Activated naive CD4-positive, alpha-beta T cell treated with anti-CD3 and anti-CD28 coated beads, Interleukin-2, amount 10 ng/mL, durations not matched to agents 7 days and 5 days (primary cell): Measurements from ENCODE around the gene KRTAP5-3.

Source experiments
- CTCF ChIA-PET: fragments of 350-600 bp; sonication (Branson Sonifier 250); formaldehyde crosslinking; loops from one replicate; lab custom pipeline; 2021; ENCODE audit warnings: antibody characterized with exemption; lab: Charles Lee
- DNase-seq: peaks from one replicate; pipeline ENCODE4 v3.0.0-alpha.2; 2020
- H3K27ac Mint-ChIP-seq: one replicate; pipeline ENCODE4 v1.8.0; 2021; ENCODE audit warnings: mild to moderate bottlenecking, moderate library complexity, mixed read lengths
- H3K27me3 Mint-ChIP-seq: one replicate; pipeline ENCODE4 v1.8.0; 2021; ENCODE audit warnings: mild to moderate bottlenecking, mixed read lengths
- H3K36me3 Mint-ChIP-seq: one replicate; pipeline ENCODE4 v1.8.0; 2021; ENCODE audit warnings: mixed read lengths
- H3K4me1 Mint-ChIP-seq: one replicate; pipeline ENCODE4 v1.8.0; 2021; ENCODE audit warnings: mixed read lengths
- H3K4me3 Mint-ChIP-seq: one replicate; pipeline ENCODE4 v1.8.0; 2021; ENCODE audit warnings: mild to moderate bottlenecking, moderate library complexity, mixed read lengths
- H3K9me3 Mint-ChIP-seq: one replicate; pipeline ENCODE4 v1.8.0; 2021; ENCODE audit warnings: mixed read lengths

Gene KRTAP5-3, protein sequence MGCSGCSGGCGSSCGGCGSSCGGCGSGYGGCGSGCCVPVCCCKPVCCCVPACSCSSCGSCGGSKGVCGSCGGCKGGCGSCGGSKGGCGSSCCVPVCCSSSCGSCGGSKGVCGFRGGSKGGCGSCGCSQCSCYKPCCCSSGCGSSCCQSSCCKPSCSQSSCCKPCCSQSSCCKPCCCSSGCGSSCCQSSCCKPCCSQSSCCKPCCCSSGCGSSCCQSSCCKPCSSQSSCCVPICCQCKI

DNA sequence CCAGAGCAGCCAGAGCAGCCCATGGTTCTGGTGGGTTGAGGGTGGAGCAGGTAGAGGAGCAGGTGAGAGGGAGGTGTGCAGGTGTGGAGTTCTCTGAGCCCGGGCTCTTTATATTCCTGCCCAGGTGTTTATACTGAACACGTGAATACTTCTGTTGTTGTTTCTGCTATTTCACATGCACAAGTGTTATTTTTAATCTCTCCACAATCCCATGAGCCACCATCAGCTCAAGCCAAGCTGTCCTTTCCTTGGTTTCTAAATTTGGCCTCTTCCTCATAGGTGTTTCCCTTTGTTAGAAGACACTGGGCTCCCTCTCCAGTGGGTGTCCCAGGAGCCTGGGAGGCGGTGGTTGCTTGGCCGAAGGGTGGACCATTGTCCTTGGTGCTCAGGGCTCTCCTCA is at the start of gene KRTAP5-3:
KRTAP5-3 (minus strand) TSS at position 101 of the 400 bp plus-strand sequence; CDS start at position 23, 78 bp downstream.
- CTCF ChIA-PET, result interaction anchor here (0.9 kb wide), 1 partner anchor 13 kb away, joined by 4 read pairs; no protein-coding TSS in a partner anchor
- no peaks in the 10 kb centered on the region for H3K36me3 Mint-ChIP-seq
- H3K27me3 Mint-ChIP-seq, result peaks cover 53% of the 10 kb centered on the region
- no peak for DNase-seq
- peaks cover 9% of the 10 kb centered on the region for H3K4me1 Mint-ChIP-seq
- H3K27ac Mint-ChIP-seq, result no peak within 1 kb of the TSS
- no peaks in the 10 kb centered on the region for H3K9me3 Mint-ChIP-seq
- no peak within 1 kb of the TSS for H3K4me3 Mint-ChIP-seq

DNA sequence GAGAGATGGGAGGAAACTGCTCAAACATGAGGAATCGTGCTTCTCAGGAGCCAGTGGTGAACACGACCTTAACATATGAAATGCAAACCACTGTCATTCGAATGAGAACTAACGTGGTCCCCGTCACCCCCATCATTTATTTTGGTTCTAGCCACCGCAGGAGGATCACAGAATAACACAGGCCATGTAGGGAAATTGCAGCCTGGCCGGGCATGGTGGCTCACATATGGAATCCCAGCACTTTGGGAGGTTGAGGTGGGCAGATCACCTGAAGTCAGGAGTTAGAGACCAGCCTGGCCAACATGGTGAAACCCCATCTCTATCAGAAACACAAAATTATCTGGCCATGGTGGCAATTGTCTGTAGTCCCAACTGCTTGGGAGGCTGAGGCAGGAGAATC is 48.4 kb upstream of the KRTAP5-3 start:
- CTCF ChIA-PET, result interaction anchor here (1.8 kb wide), 1 partner anchor 177 kb away, joined by 5 read pairs; no protein-coding TSS in a partner anchor
- Mint-ChIP-seq H3K36me3 (no peaks in the 10 kb centered on the region), H3K27me3 (peaks cover 57% of the 10 kb centered on the region), H3K9me3 (no peaks in the 10 kb centered on the region), H3K4me1 (peaks cover 19% of the 10 kb centered on the region), H3K27ac (no peak overlapping the region), H3K4me3 (no peak overlapping the region)
- DNase-seq, result no peak

DNA sequence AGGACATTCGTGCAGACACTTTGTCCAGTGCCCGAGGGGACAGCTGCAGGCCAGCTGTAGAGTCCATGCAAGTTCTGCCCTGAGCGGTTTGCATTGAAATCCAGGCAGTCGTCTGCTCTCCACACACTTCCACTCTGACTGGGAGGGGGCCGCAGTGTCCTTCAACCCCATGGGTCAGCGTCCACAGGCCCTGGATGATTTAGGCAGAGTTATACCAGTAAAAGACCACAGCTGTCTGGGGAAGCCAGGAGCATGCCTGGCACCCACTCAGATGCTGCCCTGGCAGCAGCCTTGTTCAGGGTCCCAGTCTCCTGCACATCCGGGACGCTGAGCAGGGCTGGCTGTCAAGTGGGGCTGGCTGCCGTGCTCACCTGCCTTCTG is 47.8 kb upstream of the KRTAP5-3 start:
- H3K36me3 Mint-ChIP-seq, result no peaks in the 10 kb centered on the region
- DNase-seq, result no peak
- H3K4me3 Mint-ChIP-seq, result no peak overlapping the region
- peaks cover 19% of the 10 kb centered on the region for H3K4me1 Mint-ChIP-seq
- H3K27ac Mint-ChIP-seq, result no peak overlapping the region
- peaks cover 58% of the 10 kb centered on the region for H3K27me3 Mint-ChIP-seq
- H3K9me3 Mint-ChIP-seq, result no peaks in the 10 kb centered on the region
- CTCF ChIA-PET, result interaction anchor here (1.0 to 1.8 kb wide), 2 partner anchors 27 to 177 kb away, joined by 4 to 5 read pairs; no protein-coding TSS in a partner anchor

DNA sequence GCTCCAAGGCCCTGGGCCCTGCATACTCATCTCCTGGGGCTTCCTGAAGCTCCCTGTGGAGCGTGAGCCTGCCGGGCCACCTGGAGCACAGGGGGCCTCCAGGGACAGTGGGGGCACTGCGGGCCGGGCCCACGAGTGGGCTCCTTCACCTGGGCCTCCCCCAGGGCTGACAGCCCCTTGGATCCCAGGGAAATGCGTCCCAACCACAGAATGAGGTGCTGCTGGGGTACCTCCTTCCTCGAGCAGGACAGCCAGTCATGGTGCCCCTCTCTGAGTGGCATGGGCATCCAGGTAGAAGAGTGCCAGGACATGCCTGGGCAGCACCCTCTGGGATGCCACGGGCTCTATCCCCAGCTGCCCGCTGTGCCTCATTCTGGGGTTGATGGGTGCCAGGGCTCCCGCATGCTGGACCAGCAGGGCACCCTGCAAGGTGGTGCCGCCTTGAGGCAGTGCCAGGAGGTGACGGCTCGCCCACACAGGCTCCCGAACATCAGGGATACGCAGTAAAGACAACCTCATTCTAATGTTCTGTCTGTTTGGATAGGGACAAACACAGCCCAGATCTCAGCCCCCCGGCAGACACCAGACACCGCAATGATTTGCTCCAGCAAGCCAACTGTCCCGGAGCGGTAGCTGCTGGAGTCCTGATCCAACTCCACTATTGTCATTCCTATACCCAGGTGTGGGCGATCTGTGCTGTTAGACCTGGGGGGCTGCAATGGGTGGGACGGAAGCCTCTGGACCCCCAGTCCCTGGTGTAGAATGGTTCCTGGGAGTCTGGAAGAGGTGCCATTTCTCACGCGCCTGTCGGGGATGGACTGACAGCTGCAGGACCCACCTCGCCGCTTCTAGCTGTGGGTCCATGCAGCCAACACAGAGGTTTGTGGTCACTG is 47.2 kb upstream of the KRTAP5-3 start:
- H3K27me3 Mint-ChIP-seq, result peaks cover 62% of the 10 kb centered on the region
- H3K9me3 Mint-ChIP-seq, result no peaks in the 10 kb centered on the region
- peaks cover 17% of the 10 kb centered on the region for H3K4me1 Mint-ChIP-seq
- H3K4me3 Mint-ChIP-seq, result no peak overlapping the region
- H3K27ac Mint-ChIP-seq, result no peak overlapping the region
- peak; percentile 11 for DNase-seq
- no peaks in the 10 kb centered on the region for H3K36me3 Mint-ChIP-seq
- CTCF ChIA-PET, result interaction anchor here (1.0 to 3.1 kb wide), 4 partner anchors 27 to 178 kb away, joined by 4 to 49 read pairs (median 18); partner anchors contain the start of gene SYT8

DNA sequence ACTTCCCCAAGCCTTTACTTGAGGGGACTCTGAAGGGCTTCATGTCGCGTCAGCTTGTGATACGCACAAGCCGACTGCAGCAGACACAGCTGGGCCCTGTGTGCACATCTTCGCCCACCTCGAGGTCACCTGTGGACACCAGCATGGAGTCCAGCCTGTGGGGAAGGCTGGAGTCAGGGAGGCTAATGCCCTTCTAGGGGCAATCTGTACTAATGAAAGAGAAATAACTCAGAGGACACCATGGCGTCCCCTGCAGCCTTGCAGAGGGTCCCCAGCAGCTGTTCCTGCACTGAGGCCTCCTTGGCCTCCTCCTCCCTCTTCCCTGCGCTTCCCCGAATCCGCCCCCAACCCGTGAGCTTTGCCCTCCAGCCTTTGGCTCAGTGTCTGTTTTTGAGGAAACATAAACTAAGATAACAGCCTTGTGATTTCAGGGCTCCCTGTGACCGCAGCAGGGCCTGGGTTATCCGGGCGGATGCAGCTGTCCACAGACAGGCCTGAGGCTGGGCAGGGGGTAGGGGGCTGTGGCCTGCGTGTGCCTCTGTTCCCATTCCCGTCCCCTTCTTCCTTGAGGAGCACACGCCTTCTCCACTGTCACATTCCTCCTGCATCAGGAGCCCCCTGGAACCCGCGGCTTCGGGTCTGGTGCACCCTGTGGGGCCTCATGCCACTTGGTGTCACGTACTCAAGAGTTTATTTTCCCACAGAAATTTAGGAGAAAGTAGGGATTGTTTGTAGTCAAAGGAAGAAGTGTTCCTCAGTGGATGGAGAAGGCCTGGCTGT is 46.3 kb upstream of the KRTAP5-3 start:
- no peak overlapping the region for H3K4me3 Mint-ChIP-seq
- peak; percentile 8 for DNase-seq
- no peak overlapping the region for H3K27ac Mint-ChIP-seq
- CTCF ChIA-PET, result interaction anchor here (2.9 to 3.1 kb wide), 2 partner anchors 40 to 179 kb away, joined by 30 to 49 read pairs; partner anchors contain the start of gene SYT8
- H3K9me3 Mint-ChIP-seq, result no peaks in the 10 kb centered on the region
- no peaks in the 10 kb centered on the region for H3K36me3 Mint-ChIP-seq
- H3K27me3 Mint-ChIP-seq, result peaks cover 56% of the 10 kb centered on the region
- H3K4me1 Mint-ChIP-seq, result peaks cover 9% of the 10 kb centered on the region

DNA sequence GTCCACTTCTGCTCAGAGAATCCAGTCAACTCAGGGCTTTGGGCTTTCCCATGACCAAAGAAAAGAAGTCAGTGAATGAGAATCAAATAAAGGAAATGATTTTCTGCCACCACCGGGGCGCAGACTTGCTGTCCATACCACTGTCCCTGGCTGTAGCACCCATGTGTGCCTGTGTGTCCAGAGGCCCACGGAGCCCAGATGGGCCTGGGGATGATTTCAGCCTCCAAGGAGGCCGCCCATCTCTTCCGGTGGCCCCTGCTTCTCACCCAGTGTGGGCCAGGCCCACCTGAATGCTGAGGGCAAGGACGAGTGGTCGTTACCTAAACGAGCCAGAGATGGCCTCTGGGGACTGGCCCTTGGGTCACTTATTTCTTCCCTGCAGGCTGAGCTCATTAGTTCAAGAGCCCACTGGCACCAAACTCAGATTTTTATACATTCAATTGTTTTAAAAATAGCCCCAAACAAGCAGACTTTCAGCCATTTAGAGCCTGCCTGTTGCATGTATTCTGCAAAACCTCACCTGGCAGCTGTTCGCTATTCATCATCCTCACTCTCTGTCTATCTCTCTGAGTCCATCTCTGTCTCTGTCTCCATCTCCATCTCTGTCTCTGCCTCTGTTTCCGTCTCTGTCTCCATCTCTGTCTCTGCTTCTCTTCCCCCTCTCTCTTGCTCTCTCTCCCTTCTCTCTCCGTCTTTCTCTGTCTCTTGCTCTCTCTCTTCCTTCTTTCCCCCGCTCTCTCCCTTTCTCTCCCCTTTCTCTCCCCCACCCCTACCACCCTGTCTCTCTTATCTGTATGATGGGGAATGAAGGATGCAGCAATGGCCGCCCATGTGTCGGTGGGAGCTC is 45.5 kb upstream of the KRTAP5-3 start:
- CTCF ChIA-PET, result interaction anchor here (0.6 to 3.1 kb wide), 17 partner anchors 20 to 500 kb away, joined by 3 to 49 read pairs (median 5); partner anchors contain the start of gene SYT8

DNA sequence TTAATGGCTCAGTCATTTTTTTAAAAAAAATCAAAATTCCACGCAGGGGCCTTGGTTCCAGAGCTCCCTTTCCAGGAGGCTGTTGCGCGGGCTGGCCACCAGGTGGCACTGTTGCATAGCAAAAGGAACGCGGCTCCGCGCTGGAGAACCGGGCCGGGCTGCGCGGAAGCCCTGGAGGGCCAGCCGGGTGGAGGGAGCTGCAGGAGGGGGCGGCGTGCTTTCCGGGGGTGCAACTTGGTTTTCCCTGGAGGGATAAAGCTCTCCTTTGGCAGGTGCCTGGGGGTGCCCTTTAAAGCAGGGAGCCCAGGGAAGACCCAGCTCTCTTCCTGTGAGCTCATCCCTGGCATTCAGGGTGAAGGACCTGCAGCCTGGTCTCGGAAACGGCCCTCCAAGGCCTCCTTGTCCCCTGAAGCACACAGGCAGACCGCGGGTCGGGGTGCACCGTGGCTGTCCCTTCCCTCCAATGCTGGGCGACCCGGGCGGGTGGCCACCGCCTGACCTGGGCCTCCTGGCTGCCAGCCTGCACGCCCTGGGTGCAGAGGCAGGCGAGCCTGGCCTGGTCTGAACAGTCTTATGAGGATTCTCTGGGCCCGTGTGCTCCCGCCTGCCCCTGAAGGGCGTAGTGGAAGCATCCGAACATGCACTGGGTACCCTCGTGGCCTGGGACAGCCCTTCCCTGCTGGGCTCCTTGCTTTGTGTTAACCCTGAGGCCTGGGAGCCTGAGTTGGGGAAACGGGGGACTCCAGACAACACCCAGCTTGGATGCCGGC is 44.7 kb upstream of the KRTAP5-3 start:
- H3K9me3 Mint-ChIP-seq, result no peaks in the 10 kb centered on the region
- no peak overlapping the region for H3K27ac Mint-ChIP-seq
- peaks cover 52% of the 10 kb centered on the region for H3K27me3 Mint-ChIP-seq
- peak; percentile 82 for DNase-seq
- H3K4me3 Mint-ChIP-seq, result no peak overlapping the region
- no peaks in the 10 kb centered on the region for H3K36me3 Mint-ChIP-seq
- CTCF ChIA-PET, result interaction anchor here (0.6 to 3.1 kb wide), 34 partner anchors 12 to 679 kb away, joined by 3 to 49 read pairs (median 5); partner anchors contain the start of genes LSP1 and SYT8
- no peaks in the 10 kb centered on the region for H3K4me1 Mint-ChIP-seq

More for the DNA sequence above, 45.5 kb upstream of the KRTAP5-3 start:
- Mint-ChIP-seq H3K27ac (no peak overlapping the region), H3K36me3 (no peaks in the 10 kb centered on the region), H3K27me3 (peaks cover 52% of the 10 kb centered on the region), H3K9me3 (no peaks in the 10 kb centered on the region), H3K4me3 (no peak overlapping the region), H3K4me1 (peaks cover 2% of the 10 kb centered on the region)
- DNase-seq, result peak; percentile 5

DNA sequence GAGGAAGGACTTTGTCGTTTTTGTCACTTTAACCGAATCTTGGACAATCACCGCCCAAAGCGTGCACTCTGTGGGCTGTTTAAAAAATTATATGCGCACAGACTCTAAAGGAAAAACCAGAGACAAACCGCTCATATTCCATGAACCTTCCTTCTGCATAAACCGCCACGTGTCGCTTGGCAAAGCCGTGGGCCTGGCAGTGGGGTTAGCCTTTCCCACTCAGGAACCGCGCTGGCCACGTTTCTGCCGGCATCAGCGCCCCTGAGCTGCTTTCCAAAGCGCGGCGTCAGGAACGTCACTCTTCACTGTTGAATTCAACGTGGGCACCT is 44.1 kb upstream of the KRTAP5-3 start:
- no peak for DNase-seq
- no peaks in the 10 kb centered on the region for H3K4me1 Mint-ChIP-seq
- H3K9me3 Mint-ChIP-seq, result no peaks in the 10 kb centered on the region
- H3K27me3 Mint-ChIP-seq, result peaks cover 49% of the 10 kb centered on the region
- H3K4me3 Mint-ChIP-seq, result no peak overlapping the region
- H3K27ac Mint-ChIP-seq, result no peak overlapping the region
- CTCF ChIA-PET, result interaction anchor here (0.6 to 3.1 kb wide), 32 partner anchors 12 to 678 kb away, joined by 3 to 49 read pairs (median 5); partner anchors contain the start of genes LSP1 and SYT8
- no peaks in the 10 kb centered on the region for H3K36me3 Mint-ChIP-seq

DNA sequence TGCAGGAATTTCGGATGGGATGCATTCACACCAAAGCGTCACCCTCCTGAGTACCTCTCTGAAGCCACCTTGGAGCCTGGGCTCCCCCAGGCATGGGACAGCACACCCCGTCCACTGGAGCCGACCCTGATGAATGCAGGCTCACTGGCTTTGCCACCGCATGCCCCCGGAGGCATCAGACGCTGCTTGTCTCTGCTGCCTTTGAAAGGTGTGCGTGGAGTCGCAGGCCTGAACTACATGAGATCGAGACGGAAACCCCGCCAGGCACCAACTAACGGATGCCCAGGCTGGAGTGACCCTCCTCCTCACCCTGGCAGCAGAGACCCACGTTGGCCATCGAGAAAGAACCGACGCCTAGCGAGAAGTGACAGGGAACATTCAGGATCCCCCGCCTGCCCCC is 43.8 kb upstream of the KRTAP5-3 start:
- peaks cover 45% of the 10 kb centered on the region for H3K27me3 Mint-ChIP-seq
- no peak overlapping the region for H3K27ac Mint-ChIP-seq
- H3K4me1 Mint-ChIP-seq, result no peaks in the 10 kb centered on the region
- no peaks in the 10 kb centered on the region for H3K9me3 Mint-ChIP-seq
- no peaks in the 10 kb centered on the region for H3K36me3 Mint-ChIP-seq
- CTCF ChIA-PET, result interaction anchor here (0.6 to 3.1 kb wide), 27 partner anchors 11 to 505 kb away, joined by 3 to 49 read pairs (median 6); partner anchors contain the start of genes LSP1 and SYT8
- no peak overlapping the region for H3K4me3 Mint-ChIP-seq
- DNase-seq, result peak; percentile 13

DNA sequence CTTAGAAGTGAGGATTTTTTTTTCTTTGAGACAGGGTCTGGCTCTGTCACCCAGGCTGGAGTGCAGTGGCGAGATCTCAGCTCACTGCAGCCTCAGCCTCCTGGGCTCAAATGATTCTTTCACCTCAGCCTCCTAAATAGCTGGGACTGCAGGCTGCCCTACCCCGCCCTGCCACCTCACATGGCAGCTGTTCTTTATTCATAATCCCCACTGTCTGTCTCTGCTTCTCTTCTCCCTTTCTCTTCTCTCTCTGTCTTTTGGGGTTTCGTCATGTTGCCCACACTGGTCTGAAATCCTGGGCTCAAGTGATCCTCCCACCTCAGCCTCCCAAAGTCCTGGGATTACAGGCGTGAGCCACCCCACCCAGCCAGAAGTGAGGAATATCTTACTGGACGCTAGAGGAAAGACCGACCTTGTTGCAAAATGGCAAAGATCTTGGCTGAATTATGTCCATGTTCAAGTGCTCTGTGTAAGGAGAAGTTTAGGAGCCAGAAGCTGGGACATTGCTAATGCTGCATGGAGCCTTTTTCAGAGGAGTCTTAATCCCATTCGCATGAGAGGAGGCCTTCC is 43.2 kb upstream of the KRTAP5-3 start:
- Mint-ChIP-seq H3K9me3 (no peaks in the 10 kb centered on the region), H3K36me3 (no peaks in the 10 kb centered on the region), H3K27me3 (peaks cover 43% of the 10 kb centered on the region), H3K27ac (no peak overlapping the region), H3K4me1 (no peaks in the 10 kb centered on the region), H3K4me3 (no peak overlapping the region)
- DNase-seq, result peak; percentile 3
- CTCF ChIA-PET, result interaction anchor here (1.1 to 3.1 kb wide), 3 partner anchors 12 to 199 kb away, joined by 3 to 15 read pairs (median 15); no protein-coding TSS in a partner anchor

DNA sequence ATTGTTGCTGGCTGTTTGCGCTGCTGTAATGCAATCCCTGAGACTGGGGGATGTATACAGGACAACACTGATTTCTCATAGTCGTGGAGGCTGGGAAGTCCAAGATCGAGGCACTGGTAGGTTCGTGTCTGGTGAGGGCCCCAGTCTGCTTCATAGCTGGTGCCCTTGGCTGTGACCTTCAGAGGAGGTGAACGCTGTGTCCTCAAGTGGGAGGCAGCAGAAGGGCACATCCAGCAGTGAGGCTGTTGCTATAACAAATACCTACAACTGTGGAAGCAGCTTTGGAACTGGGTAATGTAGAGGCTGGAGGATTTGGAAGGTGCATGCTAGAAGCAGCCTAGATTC is 42.6 kb upstream of the KRTAP5-3 start:
- no peaks in the 10 kb centered on the region for H3K9me3 Mint-ChIP-seq
- DNase-seq, result peak; percentile 8
- no peak overlapping the region for H3K27ac Mint-ChIP-seq
- H3K4me1 Mint-ChIP-seq, result no peaks in the 10 kb centered on the region
- H3K4me3 Mint-ChIP-seq, result no peak overlapping the region
- H3K36me3 Mint-ChIP-seq, result no peaks in the 10 kb centered on the region
- peaks cover 43% of the 10 kb centered on the region for H3K27me3 Mint-ChIP-seq
- CTCF ChIA-PET, result interaction anchor here (0.6 to 3.1 kb wide), 5 partner anchors 8 to 351 kb away, joined by 3 to 15 read pairs (median 4); no protein-coding TSS in a partner anchor
